NCI-H524 (cell line): Measurements from ENCODE around the gene AKAP6.
A peak's percentile ranks its signal among the peaks of the same experiment; 100 is the strongest.
"Not testable (repeated sequence)": the region's sequence is repeated elsewhere in the genome, so short reads cannot be mapped to it uniquely, and the experiment has no call there.

ENCODE experiments used
- DNase-seq, 2 experiments: peaks; one replicate each; lab custom pipeline; 2025; lab: John Stamatoyannopoulos, UW

Gene AKAP6

GRCh38 chr14:32576977-32577376, 247.9 kb downstream of the AKAP6 start:
- no peak for DNase-seq

GRCh38 chr14:32578181-32578580, 249.1 kb downstream of the AKAP6 start:
- no peak for DNase-seq

GRCh38 chr14:32583427-32583826, 254.3 kb downstream of the AKAP6 start:
- DNase-seq: not testable (repeated sequence)

- no peak for DNase-seq
Measured at GRCh38 chr14:32584079-32584478, 255.0 kb downstream of the AKAP6 start.

GRCh38 chr14:32587461-32587860, 258.4 kb downstream of the AKAP6 start:
- no peak for DNase-seq

GRCh38 chr14:32588448-32589320, 259.6 kb downstream of the AKAP6 start:
- peak; percentile 5 to 43 for DNase-seq

DNA sequence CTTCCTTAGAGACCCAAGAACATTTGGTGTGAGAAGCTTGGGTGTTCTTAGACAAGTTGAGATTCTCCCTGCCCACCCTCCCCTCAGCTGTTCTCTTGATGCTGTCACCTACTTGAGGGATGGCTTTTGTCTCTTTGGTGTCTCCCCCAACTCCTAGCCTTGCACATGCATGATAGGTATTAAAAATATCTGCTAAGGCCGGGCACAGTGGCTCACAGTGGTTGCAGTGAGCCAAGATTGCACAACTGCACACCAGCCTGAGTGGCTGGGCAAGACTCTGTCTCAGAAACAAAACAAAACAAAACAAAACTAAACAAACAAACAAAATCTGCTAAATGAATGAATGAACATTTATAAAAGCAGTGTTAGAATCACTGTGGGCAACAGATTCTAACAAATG, 261.1 kb downstream of the AKAP6 start:
- DNase-seq: no peak

GRCh38 chr14:32593290-32593942, 264.3 kb downstream of the AKAP6 start:
- no peak for DNase-seq

GRCh38 chr14:32594766-32595165, 265.7 kb downstream of the AKAP6 start:
- DNase-seq: no peak

- no peak for DNase-seq
Measured at GRCh38 chr14:32595497-32595896, 266.4 kb downstream of the AKAP6 start.

DNA sequence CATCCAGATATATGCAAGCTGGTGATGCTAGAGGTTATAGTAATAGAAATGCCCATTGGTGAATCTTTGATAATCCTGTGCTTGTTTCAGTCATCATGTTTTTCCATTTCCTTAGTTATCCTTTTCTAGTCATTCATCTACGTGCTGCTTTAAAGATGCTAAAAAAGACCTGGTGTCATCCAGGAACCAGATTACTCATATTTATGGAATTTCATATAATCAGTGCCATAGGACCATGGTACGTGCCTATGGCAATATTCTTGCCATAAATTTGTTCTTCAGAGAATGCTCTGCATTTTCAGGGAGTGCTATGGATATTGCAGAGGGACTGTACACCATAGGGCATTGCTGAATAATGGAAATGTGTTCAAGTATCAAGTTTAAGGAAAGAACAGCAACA, 267.3 kb downstream of the AKAP6 start:
- DNase-seq: no peak

GRCh38 chr14:32597771-32598170, 268.7 kb downstream of the AKAP6 start:
- no peak for DNase-seq

- DNase-seq: no peak
Measured at GRCh38 chr14:32601069-32601468, 272.0 kb downstream of the AKAP6 start.

GRCh38 chr14:32601906-32602305, 272.8 kb downstream of the AKAP6 start:
- DNase-seq: no peak

- DNase-seq: peak; percentile 9 to 44
Measured at GRCh38 chr14:32602699-32603098, 273.6 kb downstream of the AKAP6 start.

DNA sequence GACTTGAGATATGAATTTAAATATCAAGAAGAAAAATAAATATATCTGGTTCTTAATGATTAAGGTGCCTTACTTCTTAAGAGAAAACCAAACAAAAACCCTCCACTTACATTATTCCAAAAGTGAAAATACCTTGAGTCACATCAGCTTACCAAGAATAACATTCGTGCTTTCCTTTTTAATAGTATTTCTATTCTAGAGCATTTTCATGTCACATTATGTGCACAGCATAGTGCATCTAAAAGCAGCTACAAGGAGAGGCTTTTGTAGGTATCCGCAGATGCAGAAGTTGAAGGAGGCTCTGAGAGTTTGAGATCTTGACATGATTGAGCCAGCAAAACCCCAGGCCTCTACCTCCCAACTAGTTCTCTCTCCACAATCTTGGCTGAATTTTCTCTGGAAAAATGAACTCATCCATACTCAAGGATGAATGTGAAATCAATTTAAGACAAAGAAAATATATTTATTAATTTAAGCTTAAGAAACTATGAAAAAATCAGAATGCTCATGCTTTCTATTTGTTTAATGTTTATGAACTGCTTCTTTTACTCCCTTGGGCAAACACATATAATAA, 275.0 kb downstream of the AKAP6 start:
- DNase-seq: no peak

DNA sequence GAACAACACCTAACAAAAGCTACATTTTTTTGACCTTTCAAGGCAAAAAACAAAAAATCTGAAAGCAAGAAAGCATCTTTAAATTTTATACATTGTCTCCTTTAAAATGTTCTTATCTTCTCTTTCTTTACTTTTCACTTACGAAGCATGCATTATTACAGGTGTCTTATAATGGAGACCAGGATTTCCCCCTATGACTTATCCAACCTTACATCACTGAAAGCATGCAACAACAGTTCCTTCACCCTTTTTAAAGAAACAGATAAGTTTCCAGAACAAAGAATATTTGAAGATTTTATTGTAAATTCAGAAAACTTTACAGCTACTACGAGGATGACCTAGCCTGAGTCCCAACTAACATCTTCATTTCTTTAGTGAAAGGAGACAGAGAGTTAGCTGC, 277.2 kb downstream of the AKAP6 start:
- DNase-seq: no peak

DNA sequence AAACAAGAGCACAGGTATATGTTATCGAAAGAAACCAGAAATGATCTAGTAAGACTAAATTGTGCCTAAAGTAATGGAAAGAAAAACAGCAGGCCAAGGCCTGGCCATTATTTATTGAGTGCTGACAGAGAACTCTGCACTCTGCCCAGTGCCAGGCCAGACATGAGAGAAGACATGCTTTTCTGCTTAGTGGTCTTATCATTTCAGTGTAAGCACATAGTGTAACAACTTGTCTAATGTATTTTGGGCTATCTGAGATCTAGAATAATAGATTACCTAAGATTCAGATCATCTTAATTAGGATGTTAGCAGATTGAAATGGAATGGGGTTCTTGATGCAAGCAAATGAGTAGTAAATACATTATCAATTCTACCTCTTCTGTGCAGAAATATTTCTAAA, 278.3 kb downstream of the AKAP6 start:
- DNase-seq: no peak

- DNase-seq: no peak
Measured at GRCh38 chr14:32608857-32609256, 279.8 kb downstream of the AKAP6 start.

DNA sequence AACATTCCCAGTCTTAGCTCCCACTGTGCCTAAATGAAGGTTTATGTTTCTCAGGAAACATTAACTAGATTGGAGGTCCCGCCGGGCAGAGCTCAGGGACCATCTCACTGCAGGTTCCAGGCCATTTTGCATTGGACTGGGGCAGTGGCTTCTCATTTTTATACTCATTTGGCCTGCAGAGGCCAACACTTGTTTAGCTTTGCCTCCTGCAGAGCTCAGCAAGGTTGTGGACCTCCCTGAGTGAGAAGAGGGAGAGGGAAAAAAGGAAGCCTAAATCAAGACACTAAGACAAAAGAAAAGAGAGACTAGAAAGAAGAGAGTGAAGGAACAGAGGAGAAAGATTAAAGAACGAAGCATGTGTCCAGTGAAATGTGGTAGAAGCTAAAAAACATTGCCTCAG, 280.3 kb downstream of the AKAP6 start:
- no peak for DNase-seq

GRCh38 chr14:32611752-32612151, 282.7 kb downstream of the AKAP6 start:
- DNase-seq: peak in 1 of 2 experiments; percentile 39

DNA sequence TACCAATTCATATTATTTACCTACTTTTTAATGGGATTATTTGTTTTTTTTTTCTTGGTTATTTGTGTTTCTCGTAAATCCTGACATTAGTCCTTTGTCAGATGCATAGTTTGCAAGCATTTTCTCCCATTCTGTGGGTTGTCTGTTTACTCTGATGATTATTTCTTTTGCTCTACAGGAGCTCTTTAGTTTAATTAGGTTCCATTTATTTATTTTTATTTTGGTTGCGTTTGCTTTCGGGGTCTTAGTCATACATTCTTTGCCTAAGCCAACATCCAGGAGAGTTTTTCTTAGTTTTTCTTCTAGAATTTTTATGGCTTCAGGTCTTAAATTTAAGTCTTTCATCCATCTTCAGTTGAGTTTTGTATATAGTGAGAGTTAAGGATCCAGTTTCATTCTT, 289.9 kb downstream of the AKAP6 start:
- no peak for DNase-seq

- no peak for DNase-seq
Measured at GRCh38 chr14:32620303-32620702, 291.2 kb downstream of the AKAP6 start.
